Measurements from ENCODE around the gene IZUMO1.

DNA sequence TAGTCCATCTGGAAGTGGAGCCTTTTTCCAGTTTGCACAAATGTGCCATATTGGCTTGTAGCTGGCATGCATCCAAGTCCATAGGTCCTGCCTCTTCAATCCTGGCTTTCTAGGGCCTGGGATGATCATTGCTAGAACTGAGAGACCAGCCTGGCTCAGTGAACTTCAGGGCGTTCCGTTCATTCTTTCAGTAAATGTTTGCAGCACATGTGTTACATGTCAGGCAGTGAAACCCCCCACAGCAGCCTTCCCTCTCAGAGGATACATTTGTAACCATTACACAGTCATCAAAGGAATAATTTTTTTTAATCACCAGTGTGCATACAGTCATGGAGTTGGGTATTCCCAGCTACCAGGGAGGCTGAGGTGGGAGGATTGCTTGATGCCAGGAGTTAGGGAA is 41.3 kb downstream of the IZUMO1 start:
- TF ChIP-seq, protein P1, sequence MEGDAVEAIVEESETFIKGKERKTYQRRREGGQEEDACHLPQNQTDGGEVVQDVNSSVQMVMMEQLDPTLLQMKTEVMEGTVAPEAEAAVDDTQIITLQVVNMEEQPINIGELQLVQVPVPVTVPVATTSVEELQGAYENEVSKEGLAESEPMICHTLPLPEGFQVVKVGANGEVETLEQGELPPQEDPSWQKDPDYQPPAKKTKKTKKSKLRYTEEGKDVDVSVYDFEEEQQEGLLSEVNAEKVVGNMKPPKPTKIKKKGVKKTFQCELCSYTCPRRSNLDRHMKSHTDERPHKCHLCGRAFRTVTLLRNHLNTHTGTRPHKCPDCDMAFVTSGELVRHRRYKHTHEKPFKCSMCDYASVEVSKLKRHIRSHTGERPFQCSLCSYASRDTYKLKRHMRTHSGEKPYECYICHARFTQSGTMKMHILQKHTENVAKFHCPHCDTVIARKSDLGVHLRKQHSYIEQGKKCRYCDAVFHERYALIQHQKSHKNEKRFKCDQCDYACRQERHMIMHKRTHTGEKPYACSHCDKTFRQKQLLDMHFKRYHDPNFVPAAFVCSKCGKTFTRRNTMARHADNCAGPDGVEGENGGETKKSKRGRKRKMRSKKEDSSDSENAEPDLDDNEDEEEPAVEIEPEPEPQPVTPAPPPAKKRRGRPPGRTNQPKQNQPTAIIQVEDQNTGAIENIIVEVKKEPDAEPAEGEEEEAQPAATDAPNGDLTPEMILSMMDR (IDR thresholded peaks at IDR 0.05 in 4 of 5, conservative IDR thresholded peaks at IDR 0.05 in 1 of 5), result no peak
- TF ChIP-seq POLR2A (IDR thresholded peaks at IDR 0.05), result no peak

Measured in gastrocnemius medialis (tissue), 4 donors.